ENCODE data around the gene DYSF. TPM values are rescaled to one million over a fixed set of nuclear protein-coding genes. Genes with fewer than 3 reads are reported as not detected.
A peak's percentile ranks its signal among the peaks of the same experiment; 100 is the strongest.

Gene DYSF
- total and polyA plus RNA-seq, 8 donors = 1.1 to 5.5 (median 2.1) TPM

DNA sequence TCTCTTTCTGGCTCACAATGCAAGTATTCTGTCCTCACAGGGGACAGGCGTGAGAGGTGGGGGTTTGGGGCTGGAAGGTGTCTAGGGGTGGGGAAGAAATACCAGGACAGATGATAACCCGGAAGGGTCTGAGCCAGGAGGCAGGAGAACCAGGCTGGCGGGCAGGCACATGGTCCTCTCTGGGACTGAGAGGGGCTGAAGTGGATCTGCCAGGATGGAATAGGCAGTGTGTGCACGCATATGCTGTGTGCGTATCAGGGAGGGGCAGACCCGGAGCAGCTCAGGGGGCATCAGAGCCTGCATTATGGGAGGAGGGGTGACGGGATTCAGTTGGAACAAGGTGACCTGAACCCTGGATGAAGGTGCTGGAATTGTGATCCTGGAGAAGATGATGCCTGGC, 157.3 kb downstream of the DYSF start:
- Histone ChIP-seq H3K4me3 (no peak overlapping the region), H3K27ac (no peak overlapping the region), H3K27me3 (no peaks in the 10 kb centered on the region), H3K9me3 (no peaks in the 10 kb centered on the region), H3K36me3 (no peaks in the 10 kb centered on the region), H3K4me1 (peaks cover 0 to 2% (median 0%) of the 10 kb centered on the region in 3 donors)
- WGBS, 2 donors = 82 to 87% methylated on average over 7 of the region's 7 CpGs
- ATAC-seq (no peak), DNase-seq (peak in 3 of 6 donors; percentile 2 to 29 (median 3)), FAIRE-seq (no peak)
- intact Hi-C loops (cut with DNase I) = loop anchor here in 1 of 3 donors (10.0 kb wide), 1 partner anchor 184 kb away; no protein-coding TSS in a partner anchor
- TF ChIP-seq, protein P1, sequence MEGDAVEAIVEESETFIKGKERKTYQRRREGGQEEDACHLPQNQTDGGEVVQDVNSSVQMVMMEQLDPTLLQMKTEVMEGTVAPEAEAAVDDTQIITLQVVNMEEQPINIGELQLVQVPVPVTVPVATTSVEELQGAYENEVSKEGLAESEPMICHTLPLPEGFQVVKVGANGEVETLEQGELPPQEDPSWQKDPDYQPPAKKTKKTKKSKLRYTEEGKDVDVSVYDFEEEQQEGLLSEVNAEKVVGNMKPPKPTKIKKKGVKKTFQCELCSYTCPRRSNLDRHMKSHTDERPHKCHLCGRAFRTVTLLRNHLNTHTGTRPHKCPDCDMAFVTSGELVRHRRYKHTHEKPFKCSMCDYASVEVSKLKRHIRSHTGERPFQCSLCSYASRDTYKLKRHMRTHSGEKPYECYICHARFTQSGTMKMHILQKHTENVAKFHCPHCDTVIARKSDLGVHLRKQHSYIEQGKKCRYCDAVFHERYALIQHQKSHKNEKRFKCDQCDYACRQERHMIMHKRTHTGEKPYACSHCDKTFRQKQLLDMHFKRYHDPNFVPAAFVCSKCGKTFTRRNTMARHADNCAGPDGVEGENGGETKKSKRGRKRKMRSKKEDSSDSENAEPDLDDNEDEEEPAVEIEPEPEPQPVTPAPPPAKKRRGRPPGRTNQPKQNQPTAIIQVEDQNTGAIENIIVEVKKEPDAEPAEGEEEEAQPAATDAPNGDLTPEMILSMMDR (IDR thresholded peaks at IDR 0.05) = no peak

DNA sequence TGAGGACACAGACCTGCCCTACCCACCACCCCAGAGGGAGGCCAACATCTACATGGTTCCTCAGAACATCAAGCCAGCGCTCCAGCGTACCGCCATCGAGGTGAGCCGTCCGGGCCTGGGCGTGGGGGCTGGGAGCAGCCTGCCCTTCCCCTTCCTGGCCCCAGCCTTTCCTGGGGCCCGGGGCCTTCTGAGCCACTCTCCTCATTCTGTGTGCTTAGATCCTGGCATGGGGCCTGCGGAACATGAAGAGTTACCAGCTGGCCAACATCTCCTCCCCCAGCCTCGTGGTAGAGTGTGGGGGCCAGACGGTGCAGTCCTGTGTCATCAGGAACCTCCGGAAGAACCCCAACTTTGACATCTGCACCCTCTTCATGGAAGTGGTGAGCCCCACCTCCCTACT, 157.9 kb downstream of the DYSF start:
- Histone ChIP-seq H3K27me3 (no peaks in the 10 kb centered on the region), H3K9me3 (no peaks in the 10 kb centered on the region), H3K4me3 (no peak overlapping the region), H3K27ac (no peak overlapping the region), H3K4me1 (peaks cover 0 to 4% (median 0%) of the 10 kb centered on the region in 3 donors), H3K36me3 (no peaks in the 10 kb centered on the region)
- intact Hi-C loops (cut with DNase I) = loop anchor here in 1 of 3 donors (10.0 kb wide), 1 partner anchor 184 kb away; no protein-coding TSS in a partner anchor
- DNase-seq (peak in 3 of 6 donors; percentile 1 to 38 (median 5)), FAIRE-seq (no peak), ATAC-seq (no peak)
- 85 to 87% methylated on average over 12 of the region's 12 CpGs for WGBS, 2 donors
- TF ChIP-seq, protein P1 (IDR thresholded peaks at IDR 0.05) = no peak

DNA sequence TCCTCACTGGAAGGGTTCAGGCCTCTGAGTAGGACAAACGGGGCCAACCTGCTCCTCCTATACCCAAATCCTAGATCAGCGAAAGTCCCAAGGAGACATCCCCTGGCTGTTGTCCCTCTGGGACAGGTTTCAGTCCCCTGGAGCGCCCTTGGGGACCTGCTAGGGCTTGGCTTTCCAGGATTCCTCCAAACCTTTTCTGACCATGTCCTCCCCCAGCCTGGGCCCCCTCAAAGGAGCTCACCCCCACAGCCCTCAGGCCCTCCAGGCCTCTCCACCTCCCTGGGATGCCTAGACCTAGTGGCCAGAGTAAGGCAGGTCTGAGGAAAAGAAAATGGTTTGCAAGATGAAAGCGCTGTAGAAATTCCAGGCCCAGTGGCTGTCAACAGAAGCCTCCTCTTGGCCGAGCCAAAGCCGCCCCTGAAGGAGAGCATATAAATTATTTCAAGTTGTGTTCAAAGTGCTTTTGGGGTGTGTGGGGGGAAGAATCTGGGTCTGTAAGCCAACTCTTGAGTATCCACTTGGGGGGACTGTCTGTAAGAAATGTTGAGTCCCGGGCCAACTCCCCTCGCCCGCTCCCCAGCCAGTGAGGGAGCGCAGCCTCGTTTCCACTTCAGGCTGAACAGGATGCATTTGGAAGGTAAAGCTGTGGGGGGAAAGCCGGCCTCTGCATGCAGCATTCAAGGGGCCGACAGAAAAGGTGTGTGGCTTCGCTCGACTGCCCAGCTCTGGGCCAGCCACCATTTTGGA, 158.6 kb downstream of the DYSF start:
- H3K36me3 ChIP-seq = no peaks in the 10 kb centered on the region
- no peak overlapping the region for H3K27ac ChIP-seq
- WGBS, 2 donors = 91 to 96% methylated on average over 15 of the region's 15 CpGs
- ATAC-seq (no peak), FAIRE-seq (no peak), DNase-seq (peak in 2 of 6 donors; percentile 3 to 26)
- peaks cover 0 to 4% (median 0%) of the 10 kb centered on the region in 3 donors for H3K4me1 ChIP-seq
- intact Hi-C loops (cut with DNase I) = loop anchor here in 1 of 3 donors (10.0 kb wide), 1 partner anchor 183 kb away; no protein-coding TSS in a partner anchor
- H3K9me3 ChIP-seq = no peaks in the 10 kb centered on the region
- TF ChIP-seq, protein P1 (IDR thresholded peaks at IDR 0.05) = no peak
- H3K27me3 ChIP-seq = no peaks in the 10 kb centered on the region
- H3K4me3 ChIP-seq = no peak overlapping the region

DNA sequence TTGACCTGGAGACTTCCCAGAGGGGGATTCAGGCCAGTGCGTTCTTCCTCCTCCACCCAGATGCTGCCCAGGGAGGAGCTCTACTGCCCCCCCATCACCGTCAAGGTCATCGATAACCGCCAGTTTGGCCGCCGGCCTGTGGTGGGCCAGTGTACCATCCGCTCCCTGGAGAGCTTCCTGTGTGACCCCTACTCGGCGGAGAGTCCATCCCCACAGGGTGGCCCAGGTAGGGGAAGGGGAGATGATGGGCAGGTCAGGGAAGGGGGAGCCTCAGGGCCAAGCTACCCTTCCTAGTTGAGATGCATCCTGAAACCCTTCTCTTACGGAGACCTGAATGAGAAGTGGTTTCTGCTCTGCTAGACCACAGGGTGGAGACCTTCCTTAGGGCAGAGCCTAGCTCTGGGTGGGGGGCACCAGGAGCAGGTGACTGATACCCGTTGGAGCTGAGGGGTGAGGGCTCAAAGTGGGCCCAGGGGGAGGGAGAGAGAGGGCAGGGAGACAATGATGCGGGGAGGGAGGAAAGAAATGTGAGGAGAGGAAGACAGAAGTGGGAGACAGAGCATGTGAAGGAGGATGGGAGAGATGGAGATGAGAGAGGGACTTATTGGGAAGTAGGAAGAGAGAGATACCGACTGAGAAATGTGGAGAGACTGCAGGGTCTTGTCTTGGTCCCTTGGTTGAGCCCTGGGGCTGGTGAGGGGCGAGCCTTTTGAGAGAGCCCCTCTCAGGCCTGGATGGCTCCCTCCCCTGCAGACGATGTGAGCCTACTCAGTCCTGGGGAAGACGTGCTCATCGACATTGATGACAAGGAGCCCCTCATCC, 159.4 kb downstream of the DYSF start:
- no peak for ATAC-seq
- Histone ChIP-seq H3K4me3 (no peak overlapping the region), H3K27me3 (no peaks in the 10 kb centered on the region), H3K4me1 (peaks cover 0 to 4% (median 0%) of the 10 kb centered on the region in 3 donors), H3K9me3 (no peaks in the 10 kb centered on the region), H3K27ac (no peak overlapping the region), H3K36me3 (no peaks in the 10 kb centered on the region)
- intact Hi-C loops (cut with DNase I) = loop anchor here in 1 of 3 donors (10.0 kb wide), 1 partner anchor 182 kb away; no protein-coding TSS in a partner anchor
- TF ChIP-seq, protein P1 (IDR thresholded peaks at IDR 0.05) = no peak
- FAIRE-seq = no peak
- 82 to 86% methylated on average over 17 of the region's 17 CpGs for WGBS, 2 donors
- DNase-seq = peak in 3 of 6 donors; percentile 0 to 35 (median 5)
